GM12891 (cell line): ENCODE measurements around the gene MARCHF3.

Experiments used
- POLR2A ChIP-seq: IDR thresholded peaks from 2 replicates; pipeline ENCODE4 v1.6.1; 2011; ENCODE audit warnings: low read depth, low read length, control low read depth
- POLR2AphosphoS5 ChIP-seq: IDR thresholded peaks from 2 replicates; pipeline ENCODE4 v1.6.1; 2011; ENCODE audit warnings: low read depth, low read length, control low read depth

DNA sequence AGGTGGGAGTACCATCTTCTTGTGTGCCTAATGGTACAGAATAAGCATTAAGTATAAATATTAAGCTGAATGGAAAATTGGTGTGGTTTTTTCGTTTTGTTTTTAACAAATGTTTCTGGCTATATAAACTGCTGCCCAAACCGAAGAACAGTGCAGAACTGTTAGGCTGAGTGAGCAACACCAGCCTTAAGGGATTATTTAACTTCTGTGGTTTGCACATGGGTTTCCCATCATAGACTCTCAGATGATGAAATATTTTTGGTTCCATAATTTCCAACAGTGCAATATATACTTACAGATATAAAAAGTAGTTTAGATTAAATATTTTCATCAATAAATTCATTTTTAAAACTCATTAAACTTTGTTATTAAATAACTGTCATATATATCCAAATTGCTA is 26.5 kb upstream of the MARCHF3 start:
- TF ChIP-seq POLR2A = no peak
- TF ChIP-seq POLR2AphosphoS5 = no peak
